Measurements from ENCODE around the gene BAIAP3.
"Not testable (repeated sequence)": the region's sequence is repeated elsewhere in the genome, so short reads cannot be mapped to it uniquely, and the experiment has no call there.

BAIAP3 gene

GRCh38 chr16:1333149-1333812, at the start of gene BAIAP3:
BAIAP3 (plus strand) TSS chr16:1333645; CDS start chr16:1338550, 4,905 bp downstream.
- no peak for DNase-seq

GRCh38 chr16:1283996-1284616, 49.3 kb upstream of the BAIAP3 start:
- no peak for DNase-seq

GRCh38 chr16:1285669-1286512, 47.6 kb upstream of the BAIAP3 start:
- no peak for DNase-seq

GRCh38 chr16:1286513-1287094, 46.8 kb upstream of the BAIAP3 start:
- no peak for DNase-seq

GRCh38 chr16:1287982-1288670, 45.3 kb upstream of the BAIAP3 start:
- DNase-seq = no peak

GRCh38 chr16:1288813-1289476, 44.5 kb upstream of the BAIAP3 start:
- DNase-seq = no peak

GRCh38 chr16:1289477-1289866, 44.0 kb upstream of the BAIAP3 start:
- DNase-seq = no peak

GRCh38 chr16:1290063-1290501, 43.4 kb upstream of the BAIAP3 start:
- no peak for DNase-seq

GRCh38 chr16:1290860-1291575, 42.4 kb upstream of the BAIAP3 start:
- DNase-seq = no peak

GRCh38 chr16:1291576-1291974, 41.9 kb upstream of the BAIAP3 start:
- DNase-seq = no peak

- DNase-seq = not testable (repeated sequence)
Measured at GRCh38 chr16:1292208-1292607, 41.2 kb upstream of the BAIAP3 start.

GRCh38 chr16:1292808-1293207, 40.6 kb upstream of the BAIAP3 start:
- DNase-seq = not testable (repeated sequence)

GRCh38 chr16:1293921-1294656, 39.4 kb upstream of the BAIAP3 start:
- DNase-seq = no peak

GRCh38 chr16:1295465-1295864, 38.0 kb upstream of the BAIAP3 start:
- DNase-seq = no peak

- not testable (repeated sequence) for DNase-seq
Measured at GRCh38 chr16:1296688-1297017, 36.8 kb upstream of the BAIAP3 start.

- no peak for DNase-seq
Measured at GRCh38 chr16:1297018-1297696, 36.3 kb upstream of the BAIAP3 start.

- DNase-seq = no peak
Measured at GRCh38 chr16:1298406-1298805, 35.0 kb upstream of the BAIAP3 start.

- DNase-seq = no peak
Measured at GRCh38 chr16:1299012-1299867, 34.2 kb upstream of the BAIAP3 start.

GRCh38 chr16:1299868-1300203, 33.6 kb upstream of the BAIAP3 start:
- DNase-seq = no peak
